Transverse colon (tissue), 4 donors: Measurements from ENCODE around the gene PDE1C. TPM values are rescaled to one million over a fixed set of nuclear protein-coding genes. Genes with fewer than 3 reads are reported as not detected.

Experiments used
- DNase-seq: peaks from one replicate; pipeline ENCODE4 v3.0.0-alpha.2; 2019
- H3K27ac ChIP-seq, 4 donors: fragments of 200-600 bp; sonication (generic); 2 replicates each; pipeline ENCODE4 v1.5.1; 2016 to 2018; ENCODE audit warnings: inconsistent platforms in 4 of 4
- H3K27me3 ChIP-seq: fragments of 200-600 bp; sonication (generic); 2 replicates; pipeline ENCODE4 v1.5.1; 2017; ENCODE audit warnings: inconsistent platforms
- H3K36me3 ChIP-seq, 4 donors: fragments of 200-600 bp; sonication (generic); 2 replicates each; pipeline ENCODE4 v1.5.1; 2017 to 2019; ENCODE audit warnings: inconsistent platforms in 4 of 4
- H3K4me1 ChIP-seq, 4 donors: fragments of 200-600 bp; sonication (generic); 2 replicates each; pipeline ENCODE4 v1.5.1; 2017 to 2020; ENCODE audit warnings: inconsistent platforms in 4 of 4
- H3K4me3 ChIP-seq, 4 donors: fragments of 200-600 bp; sonication (generic); 1 replicate in 1 of 4; 2 replicates in 3 of 4; pipeline versions ENCODE4 v1.5.1 to v1.6.1; 2017 to 2019; ENCODE audit warnings: inconsistent platforms in 4 of 4
- H3K9me3 ChIP-seq, 2 donors: fragments of 200-600 bp; sonication (generic); 2 replicates each; pipeline ENCODE4 v1.5.1; 2017 to 2019; ENCODE audit warnings: inconsistent platforms in 2 of 2
- CTCF ChIP-seq, 5 experiments: fragments of 200-600 bp in 3 of 5; fragments of 450-650 bp in 2 of 5; sonication (generic) in 3 of 5; IDR thresholded peaks; 1 replicate in 2 of 5; 2 replicates in 3 of 5; pipeline ENCODE4 v1.5.1; 2016 to 2017; ENCODE audit warnings: antibody characterized with exemption in 5 of 5, inconsistent platforms in 3 of 5, mild to moderate bottlenecking in 2 of 5, moderate library complexity in 1 of 5
- EP300 ChIP-seq: sonication (generic); formaldehyde crosslinking; IDR thresholded peaks from one replicate; pipeline ENCODE4 v1.6.1; 2017; ENCODE audit warnings: antibody characterized with exemption, low read depth
- POLR2A ChIP-seq: fragments of 450-650 bp; IDR thresholded peaks from one replicate; pipeline ENCODE4 v1.6.1; 2016; ENCODE audit warnings: antibody characterized with exemption, mild to moderate bottlenecking, moderate library complexity
- POLR2AphosphoS5 ChIP-seq, 3 donors: sonication (generic); formaldehyde crosslinking; IDR thresholded peaks; one replicate each; pipeline ENCODE4 v1.6.1; 2016; ENCODE audit warnings: antibody characterized with exemption in 3 of 3
- WGBS, 2 donors: methylation state at CpG; one replicate each; pipeline ENCODE4 v1.1.5; 2018; ENCODE audit warnings: low coverage in 1 of 2; 5-methylcytosine and 5-hydroxymethylcytosine counted together
- in situ Hi-C, 4 donors: fragments of 200-750 bp; cut with MboI; loops; one replicate each; pipeline versions ENCODE4 v1.15.0 to v1.15.1; 2017; ENCODE audit warnings: low sequenced_read_pairs in 3 of 4, low pct_ligation_motif_present in 1 of 4, low pct_unique_long_range_greater_than_20kb in 1 of 4
- intact Hi-C: fragments of 100-400 bp; cut with DNase I; formaldehyde crosslinking; loops from one replicate; pipeline ENCODE4 v1.15.1; 2023; ENCODE audit warnings: low total_unique reads
- total RNA-seq, 4 donors: library from RNA; depleted of rRNA; stranded (reverse); fragments of >200 nt; gene quantifications; one replicate each; pipeline ENCODE4 v1.1.0, GENCODE V29; 2016

The PDE1C gene
- total RNA-seq, 4 donors from 2014 or later, result 1.5 to 8.4 (median 2.9) TPM

GRCh38 chr7:32092346-32092745 is 22.1 kb upstream of the PDE1C start:
- WGBS, 2 donors, result 50% methylated on average over 1 of the region's 1 CpG; no CpG with 5 or more reads in 1 of the 2 donors
- Histone ChIP-seq H3K9me3 (no peaks in the 10 kb centered on the region), H3K27me3 (no peaks in the 10 kb centered on the region), H3K36me3 (no peaks in the 10 kb centered on the region), H3K4me1 (no peaks in the 10 kb centered on the region), H3K27ac (no peak overlapping the region), H3K4me3 (no peak overlapping the region)
- in situ Hi-C loops, result no loop called here
- intact Hi-C loops, result no loop called here
- no peak for DNase-seq
- TF ChIP-seq EP300 (no peak), POLR2A (no peak), CTCF (IDR thresholded peaks at IDR 0.05) (no peak), POLR2AphosphoS5 (IDR thresholded peaks at IDR 0.05) (no peak)

GRCh38 chr7:32091608-32092210 is 21.5 kb upstream of the PDE1C start:
- H3K27me3 ChIP-seq, result no peaks in the 10 kb centered on the region
- H3K9me3 ChIP-seq, result no peaks in the 10 kb centered on the region
- H3K4me1 ChIP-seq, result no peaks in the 10 kb centered on the region
- no peak for TF ChIP-seq POLR2A
- no peak for TF ChIP-seq POLR2AphosphoS5 (IDR thresholded peaks at IDR 0.05)
- no peak for TF ChIP-seq EP300
- no peaks in the 10 kb centered on the region for H3K36me3 ChIP-seq
- DNase-seq, result no peak
- intact Hi-C loops, result no loop called here
- in situ Hi-C loops, result no loop called here
- H3K4me3 ChIP-seq, result no peak overlapping the region
- H3K27ac ChIP-seq, result no peak overlapping the region
- 85 to 92% methylated on average over 2 to 4 of the region's 4 CpGs for WGBS, 2 donors

DNA sequence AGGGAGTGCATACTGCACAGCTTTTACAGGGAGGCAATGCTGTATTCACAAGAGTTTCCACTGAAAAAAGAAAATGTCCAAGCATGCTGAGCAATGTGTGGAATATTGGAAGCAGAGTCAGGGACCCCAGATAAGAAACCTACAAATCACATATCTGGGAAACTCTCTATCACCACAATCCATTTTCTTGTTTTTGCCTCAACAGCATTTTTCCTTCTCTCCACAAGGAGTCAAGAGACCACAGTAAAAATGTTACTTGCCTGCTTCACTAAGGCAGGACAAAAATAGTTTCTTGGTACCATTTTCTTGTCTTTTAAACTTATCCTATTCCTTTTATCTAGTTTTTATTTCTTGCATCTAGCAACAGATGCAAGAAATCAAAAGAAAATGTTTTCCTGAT is 19.5 kb upstream of the PDE1C start:
- no peaks in the 10 kb centered on the region for H3K27me3 ChIP-seq
- intact Hi-C loops, result no loop called here
- no peak for DNase-seq
- H3K9me3 ChIP-seq, result no peaks in the 10 kb centered on the region
- TF ChIP-seq POLR2A, result no peak
- TF ChIP-seq EP300, result no peak
- TF ChIP-seq POLR2AphosphoS5 (IDR thresholded peaks at IDR 0.05), result no peak
- H3K36me3 ChIP-seq, result no peaks in the 10 kb centered on the region
- no peaks in the 10 kb centered on the region for H3K4me1 ChIP-seq
- H3K27ac ChIP-seq, result no peak overlapping the region
- H3K4me3 ChIP-seq, result no peak overlapping the region
- in situ Hi-C loops, result no loop called here

- Histone ChIP-seq H3K4me3 (no peak overlapping the region), H3K9me3 (no peaks in the 10 kb centered on the region), H3K27me3 (no peaks in the 10 kb centered on the region), H3K36me3 (no peaks in the 10 kb centered on the region), H3K27ac (no peak overlapping the region), H3K4me1 (no peaks in the 10 kb centered on the region)
- WGBS, 2 donors, result 89 to 95% methylated on average over 4 to 5 of the region's 5 CpGs
- DNase-seq, result no peak
- intact Hi-C loops (no loop called here), in situ Hi-C loops (no loop called here)
- TF ChIP-seq EP300 (no peak), CTCF (IDR thresholded peaks at IDR 0.05) (no peak), POLR2AphosphoS5 (IDR thresholded peaks at IDR 0.05) (no peak), POLR2A (no peak)
These were observed 19.0 kb upstream of the PDE1C start for GRCh38 chr7:32089256-32089655.

DNA sequence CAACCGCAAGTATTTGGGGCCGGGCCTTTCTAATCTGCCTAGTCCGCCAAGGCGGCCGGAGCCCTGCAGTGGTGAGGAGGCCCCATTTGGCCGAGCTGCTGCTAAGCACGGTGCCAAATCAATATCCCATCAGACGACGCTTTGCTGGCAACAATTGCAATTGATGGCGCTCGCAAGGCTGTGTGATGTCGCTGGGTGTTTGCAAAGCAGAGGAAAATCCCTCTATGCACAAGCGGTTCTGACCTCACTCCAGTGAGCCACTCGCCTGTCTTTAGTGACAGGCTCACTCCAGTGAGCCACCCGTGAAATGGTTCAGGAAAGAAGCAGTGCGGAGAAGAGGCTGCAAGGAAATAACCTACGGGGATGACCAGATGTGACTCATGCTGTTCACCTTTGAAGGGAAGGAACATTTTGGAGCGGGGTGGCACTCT is 18.3 kb upstream of the PDE1C start:
- Histone ChIP-seq H3K9me3 (no peaks in the 10 kb centered on the region), H3K4me1 (no peaks in the 10 kb centered on the region), H3K4me3 (no peak overlapping the region), H3K27ac (no peak overlapping the region), H3K36me3 (no peaks in the 10 kb centered on the region), H3K27me3 (no peaks in the 10 kb centered on the region)
- no peak for DNase-seq
- intact Hi-C loops, result no loop called here
- WGBS, 2 donors, result 84% methylated on average over 18 of the region's 18 CpGs; no CpG with 5 or more reads in 1 of the 2 donors
- no peak for TF ChIP-seq POLR2AphosphoS5 (IDR thresholded peaks at IDR 0.05)
- no peak for TF ChIP-seq EP300
- TF ChIP-seq POLR2A, result no peak
- no peak for TF ChIP-seq CTCF (IDR thresholded peaks at IDR 0.05)
- in situ Hi-C loops, result no loop called here
